ENCODE results near the gene NPAS3.

- TF ChIP-seq CTCF (IDR thresholded peaks at IDR 0.05) (no peak), POLR2A (IDR thresholded peaks at IDR 0.05) (no peak)
Measured at GRCh38 chr14:33792009-33792719, 853.5 kb downstream of the NPAS3 start.
